IMR-90 (cell line): ENCODE measurements around the gene CHD9. TPM values are rescaled to one million over a fixed set of nuclear protein-coding genes. Genes with fewer than 3 reads are reported as not detected.

Source experiments
- ATAC-seq: fragments of 200-7000 bp; cut with Tn5 transposase; 2 replicates; pipeline ENCODE4 v1.9.1; 2020; ENCODE audit warnings: low read depth, mild to moderate bottlenecking, moderate library complexity
- BruUV-seq: library from RNA; stranded (reverse); fragments of 400-500 nt; replicated peaks from 2 replicates; lab custom pipeline; 2021; lab: Mats Ljungman, UMichigan
- CTCF ChIA-PET: fragments of 300-600 bp; formaldehyde crosslinking; extraction: SDS; loops from one replicate; lab custom pipeline; 2021; ENCODE audit warnings: antibody characterized with exemption; lab: Yijun Ruan, JAX
- POLR2A ChIA-PET: fragments of 300-600 bp; sonication (Branson Sonifier 250); formaldehyde crosslinking; loops from one replicate; lab custom pipeline; 2022; ENCODE audit warnings: antibody characterized with exemption; ENCODE audit not compliant: unreplicated experiment; lab: Charles Lee
- DNase-seq: peaks from one replicate; pipeline ENCODE4 v3.0.0; 2013
- H2AFZ ChIP-seq: replicated peaks from 2 replicates; pipeline ENCODE3; 2013; ENCODE audit warnings: low read length, mild to moderate bottlenecking; ENCODE audit not compliant: poor library complexity
- H2AK5ac ChIP-seq: 2 replicates; pipeline ENCODE4 v1.6.1; 2013; ENCODE audit warnings: low read depth, low read length, inconsistent platforms
- H2AK9ac ChIP-seq: replicated peaks from 2 replicates; pipeline ENCODE3; 2013; ENCODE audit warnings: mild to moderate bottlenecking, low read depth, low read length, moderate library complexity; ENCODE audit not compliant: poor library complexity
- H2BK120ac ChIP-seq: 2 replicates; pipeline ENCODE4 v1.6.1; 2013; ENCODE audit warnings: low read depth, low read length, inconsistent platforms
- H2BK15ac ChIP-seq: 3 replicates; pipeline ENCODE4 v1.6.1; 2013; ENCODE audit warnings: low read depth, low read length, inconsistent platforms
- H2BK20ac ChIP-seq: 2 replicates; pipeline ENCODE4 v1.6.1; 2013; ENCODE audit warnings: low read depth, mild to moderate bottlenecking, inconsistent platforms, low read length, moderate library complexity
- H2BK5ac ChIP-seq: 2 replicates; pipeline ENCODE4 v1.6.1; 2013; ENCODE audit warnings: mild to moderate bottlenecking, low read depth, low read length, inconsistent platforms; ENCODE audit not compliant: poor library complexity, severe bottlenecking
- H3K14ac ChIP-seq: replicated peaks from 2 replicates; pipeline ENCODE4 v1.6.1; 2013; ENCODE audit warnings: low read depth, low read length, inconsistent platforms
- H3K18ac ChIP-seq: 2 replicates; pipeline ENCODE4 v1.6.1; 2013; ENCODE audit warnings: low read depth, low read length, control low read depth
- H3K23ac ChIP-seq: 2 replicates; pipeline ENCODE4 v1.6.1; 2013; ENCODE audit warnings: low read depth, low read length, inconsistent platforms
- H3K27ac ChIP-seq: 2 replicates; pipeline ENCODE4 v1.5.1; 2013; ENCODE audit warnings: mild to moderate bottlenecking, control low read depth, low read length; ENCODE audit not compliant: insufficient read depth
- H3K27me3 ChIP-seq: 2 replicates; pipeline ENCODE4 v1.6.1; 2013; ENCODE audit warnings: low read length; ENCODE audit not compliant: control insufficient read depth, insufficient read depth
- H3K36me3 ChIP-seq: 2 replicates; pipeline ENCODE4 v1.6.1; 2013; ENCODE audit warnings: low read length, mixed read lengths; ENCODE audit not compliant: control insufficient read depth, insufficient read depth
- H3K4ac ChIP-seq: 2 replicates; pipeline ENCODE4 v1.6.1; 2013; ENCODE audit warnings: low read depth, low read length, inconsistent platforms
- H3K4me1 ChIP-seq: 2 replicates; pipeline ENCODE4 v1.6.1; 2013; ENCODE audit warnings: low read length, mixed read lengths; ENCODE audit not compliant: control insufficient read depth, insufficient read depth
- H3K4me2 ChIP-seq: 2 replicates; pipeline ENCODE4 v1.6.1; 2013; ENCODE audit warnings: low read depth, mild to moderate bottlenecking, control low read depth, low read length, moderate library complexity
- H3K4me3 ChIP-seq: 2 replicates; pipeline ENCODE4 v1.5.1; 2013; ENCODE audit warnings: low read depth, mild to moderate bottlenecking, control low read depth, low read length, moderate library complexity; ENCODE audit not compliant: insufficient read depth
- H3K56ac ChIP-seq: 2 replicates; pipeline ENCODE4 v1.6.1; 2013; ENCODE audit warnings: low read length, inconsistent platforms; ENCODE audit not compliant: insufficient read depth; ENCODE audit errors: extremely low read depth
- H3K79me1 ChIP-seq, 2 experiments: 2 replicates each; pipeline ENCODE4 v1.6.1; 2013; ENCODE audit warnings: low read length in 2 of 2, inconsistent platforms in 1 of 2, low read depth in 1 of 2
- H3K9ac ChIP-seq: 2 replicates; pipeline ENCODE4 v1.6.1; 2013; ENCODE audit warnings: low read depth, low read length, control low read depth
- H3K9me1 ChIP-seq: 2 replicates; pipeline ENCODE4 v1.6.1; 2013; ENCODE audit warnings: low read length, inconsistent platforms; ENCODE audit not compliant: insufficient read depth
- H3K9me3 ChIP-seq: 2 replicates; pipeline ENCODE4 v1.6.1; 2013; ENCODE audit warnings: low read length; ENCODE audit not compliant: control insufficient read depth, insufficient read depth
- H4K20me1 ChIP-seq: 2 replicates; pipeline ENCODE4 v1.6.1; 2013; ENCODE audit warnings: low read length, inconsistent platforms; ENCODE audit not compliant: insufficient read depth
- H4K5ac ChIP-seq: 2 replicates; pipeline ENCODE4 v1.6.1; 2013; ENCODE audit warnings: mild to moderate bottlenecking, low read depth, low read length, control low read depth
- H4K8ac ChIP-seq, 2 experiments: 2 replicates each; pipeline ENCODE4 v1.6.1; 2013; ENCODE audit warnings: low read depth in 2 of 2, low read length in 2 of 2, control low read depth in 1 of 2, inconsistent platforms in 1 of 2
- H4K91ac ChIP-seq: 2 replicates; pipeline ENCODE4 v1.6.1; 2013; ENCODE audit warnings: low read depth, low read length, inconsistent platforms; ENCODE audit not compliant: insufficient read depth
- BHLHE40 ChIP-seq: fragments of 150-350 bp; IDR thresholded peaks from 2 replicates; pipeline ENCODE4 v1.6.1; 2016; ENCODE audit warnings: mild to moderate bottlenecking, low read depth, low read length
- CEBPB ChIP-seq: IDR thresholded peaks from 2 replicates; pipeline ENCODE4 v1.6.1; 2012; ENCODE audit warnings: low read depth, low read length, improper control_type of control experiment
- CHD1 ChIP-seq: IDR thresholded peaks from 2 replicates; pipeline ENCODE4 v1.6.1; 2012; ENCODE audit warnings: low read depth, low read length, improper control_type of control experiment
- CTCF ChIP-seq: conservative IDR thresholded peaks from 2 replicates; pipeline ENCODE4 v1.5.1; 2012; ENCODE audit warnings: mild to moderate bottlenecking, low read depth, low read length, improper control_type of control experiment
- ELK1 ChIP-seq: fragments of 150-350 bp; IDR thresholded peaks from 2 replicates; pipeline ENCODE4 v1.6.1; 2016; ENCODE audit warnings: low read depth, mild to moderate bottlenecking, low read length, moderate library complexity, borderline replicate concordance
- FOS ChIP-seq: fragments of 150-350 bp; IDR thresholded peaks from 2 replicates; pipeline ENCODE4 v1.6.1; 2016; ENCODE audit warnings: low read depth, low read length
- MAFK ChIP-seq: IDR thresholded peaks from 2 replicates; pipeline ENCODE4 v1.6.1; 2012; ENCODE audit warnings: low read depth, low read length, improper control_type of control experiment
- MAZ ChIP-seq: IDR thresholded peaks from 2 replicates; pipeline ENCODE4 v1.6.1; 2012; ENCODE audit warnings: low read depth, mild to moderate bottlenecking, low read length, improper control_type of control experiment, moderate library complexity, borderline replicate concordance
- MXI1 ChIP-seq: IDR thresholded peaks from 2 replicates; pipeline ENCODE4 v1.6.1; 2012; ENCODE audit warnings: low read depth, mild to moderate bottlenecking, low read length, moderate library complexity, borderline replicate concordance
- NFE2L2 ChIP-seq: fragments of 150-350 bp; IDR thresholded peaks from 2 replicates; pipeline ENCODE4 v1.6.1; 2016; ENCODE audit warnings: low read depth, mild to moderate bottlenecking, low read length
- POLR2A ChIP-seq: IDR thresholded peaks from 2 replicates; pipeline ENCODE4 v1.6.1; 2012; ENCODE audit warnings: mild to moderate bottlenecking, low read depth, low read length
- RAD21 ChIP-seq: IDR thresholded peaks from 2 replicates; pipeline ENCODE4 v1.6.1; 2012; ENCODE audit warnings: low read length, improper control_type of control experiment
- RCOR1 ChIP-seq: IDR thresholded peaks from 2 replicates; pipeline ENCODE4 v1.6.1; 2012; ENCODE audit warnings: mild to moderate bottlenecking, low read length, improper control_type of control experiment; ENCODE audit not compliant: insufficient replicate concordance
- RFX5 ChIP-seq: IDR thresholded peaks from 2 replicates; pipeline ENCODE4 v1.8.0; 2012; ENCODE audit warnings: low read depth, mild to moderate bottlenecking, low read length, moderate library complexity
- SMC3 ChIP-seq: fragments of 150-350 bp; IDR thresholded peaks from 2 replicates; pipeline ENCODE4 v1.6.1; 2016; ENCODE audit warnings: low read depth, mild to moderate bottlenecking, antibody characterized with exemption, low read length, moderate library complexity
- WGBS, 2 experiments: methylation state at CpG; one replicate each; pipeline versions ENCODE4 v1.1.5 to v1.1.7; 2013; ENCODE audit warnings: missing lambda C conversion rate in 2 of 2; ENCODE audit not compliant: insufficient read length in 1 of 2; ENCODE audit errors: extremely low coverage in 2 of 2; 5-methylcytosine and 5-hydroxymethylcytosine counted together
- dilution Hi-C: fragments of 300-500 bp; cut with HindIII; formaldehyde crosslinking; loops from one replicate; pipeline ENCODE4 v1.14.3; 2018; ENCODE audit warnings: low sequenced_read_pairs; ENCODE audit not compliant: unreplicated experiment
- in situ Hi-C: fragments of 300-500 bp; cut with MboI; formaldehyde crosslinking; loops from 3 replicates; pipeline ENCODE4 v1.14.3; 2019; ENCODE audit warnings: low sequenced_read_pairs, inconsistent platforms, mixed read lengths
- intact Hi-C: fragments of 100-400 bp; cut with micrococcal nuclease; formaldehyde crosslinking; loops from 2 replicates; pipeline ENCODE4 v1.10.0; 2022
- polyA plus RNA-seq, 3 experiments: library from polyadenylated mRNA; depleted of rRNA; stranded (reverse); fragments of >200 nt; gene quantifications; 2 replicates each; pipeline ENCODE4 v1.2.3, GENCODE V29; 2012; ENCODE audit warnings: low replicate concordance in 1 of 3
- total RNA-seq: library from RNA; depleted of rRNA; stranded (reverse); fragments of >200 nt; gene quantifications from 2 replicates; pipeline ENCODE4 v1.2.3, GENCODE V29; 2012
- TF ChIP-seq, protein P1 (sequence below): fragments of 150-350 bp; IDR thresholded peaks from 2 replicates; pipeline ENCODE4 v1.6.1; 2017; ENCODE audit warnings: mild to moderate bottlenecking, antibody characterized with exemption, low read length, low read depth

The CHD9 gene
- total and polyA plus RNA-seq, 2 of the 4 experiments (the other 2 are of a cell fraction), result 9.1 to 48.8 TPM

GRCh38 chr16:53320992-53321391 is 266.2 kb downstream of the CHD9 start:
- TF ChIP-seq BHLHE40, result no peak
- no peak for TF ChIP-seq MAZ
- no peak for TF ChIP-seq RFX5
- no peak for TF ChIP-seq SMC3
- no peak for TF ChIP-seq FOS
- TF ChIP-seq NFE2L2, result no peak
- no peak for TF ChIP-seq CTCF
- TF ChIP-seq MAFK, result no peak
- no peak for TF ChIP-seq ELK1
- no peak for TF ChIP-seq RAD21
- no peak for TF ChIP-seq RCOR1
- TF ChIP-seq MXI1, result no peak
- TF ChIP-seq, protein P1, sequence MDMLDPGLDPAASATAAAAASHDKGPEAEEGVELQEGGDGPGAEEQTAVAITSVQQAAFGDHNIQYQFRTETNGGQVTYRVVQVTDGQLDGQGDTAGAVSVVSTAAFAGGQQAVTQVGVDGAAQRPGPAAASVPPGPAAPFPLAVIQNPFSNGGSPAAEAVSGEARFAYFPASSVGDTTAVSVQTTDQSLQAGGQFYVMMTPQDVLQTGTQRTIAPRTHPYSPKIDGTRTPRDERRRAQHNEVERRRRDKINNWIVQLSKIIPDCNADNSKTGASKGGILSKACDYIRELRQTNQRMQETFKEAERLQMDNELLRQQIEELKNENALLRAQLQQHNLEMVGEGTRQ, result no peak
- no peak for TF ChIP-seq CHD1
- TF ChIP-seq CEBPB, result no peak
- no peak for TF ChIP-seq POLR2A
- ChIA-PET CTCF (no interaction called here), POLR2A (no interaction called here)
- dilution Hi-C loops, result no loop called here
- H4K8ac ChIP-seq, result no peak overlapping the region
- H3K9me1 ChIP-seq, result no peaks in the 10 kb centered on the region
- H3K36me3 ChIP-seq, result peaks cover 36% of the 10 kb centered on the region
- H2BK20ac ChIP-seq, result no peak overlapping the region
- H3K4ac ChIP-seq, result no peak overlapping the region
- H4K91ac ChIP-seq, result no peak overlapping the region
- H3K18ac ChIP-seq, result no peak overlapping the region
- no CpG with 5 or more reads among the region's 2 CpGs for WGBS, 2 experiments
- no peak overlapping the region for H2AK9ac ChIP-seq
- no peaks in the 10 kb centered on the region for H3K9me3 ChIP-seq
- intact Hi-C loops, result no loop called here
- no peaks in the 10 kb centered on the region for H3K4me1 ChIP-seq
- no peak overlapping the region for H2BK5ac ChIP-seq
- H3K27me3 ChIP-seq, result no peaks in the 10 kb centered on the region
- no peaks in the 10 kb centered on the region; a peak in 1 of 4 replicates for H3K79me1 ChIP-seq
- no TSS peak for BruUV-seq
- no peaks in the 10 kb centered on the region; the same call in 1 of the 2 replicates for H4K20me1 ChIP-seq
- no peak overlapping the region for H2AFZ ChIP-seq
- no peak overlapping the region for H2AK5ac ChIP-seq
- no peak overlapping the region for H2BK15ac ChIP-seq
- H3K14ac ChIP-seq, result no peak overlapping the region
- H3K56ac ChIP-seq, result no peak overlapping the region
- no peak overlapping the region for H4K5ac ChIP-seq
- H3K9ac ChIP-seq, result no peak overlapping the region
- H3K23ac ChIP-seq, result no peak overlapping the region
- H3K4me3 ChIP-seq, result no peak overlapping the region
- in situ Hi-C loops, result no loop called here
- no peak for DNase-seq
- no peak for ATAC-seq
- H3K27ac ChIP-seq, result no peak overlapping the region
- no peak overlapping the region for H3K4me2 ChIP-seq
- H2BK120ac ChIP-seq, result no peak overlapping the region
